ENCODE measurements around the gene UNK. TPM values are rescaled to one million over a fixed set of nuclear protein-coding genes. Genes with fewer than 3 reads are reported as not detected.

The UNK gene
- total RNA-seq, 1 experiment from 2014 or later: 32.1 TPM

DNA sequence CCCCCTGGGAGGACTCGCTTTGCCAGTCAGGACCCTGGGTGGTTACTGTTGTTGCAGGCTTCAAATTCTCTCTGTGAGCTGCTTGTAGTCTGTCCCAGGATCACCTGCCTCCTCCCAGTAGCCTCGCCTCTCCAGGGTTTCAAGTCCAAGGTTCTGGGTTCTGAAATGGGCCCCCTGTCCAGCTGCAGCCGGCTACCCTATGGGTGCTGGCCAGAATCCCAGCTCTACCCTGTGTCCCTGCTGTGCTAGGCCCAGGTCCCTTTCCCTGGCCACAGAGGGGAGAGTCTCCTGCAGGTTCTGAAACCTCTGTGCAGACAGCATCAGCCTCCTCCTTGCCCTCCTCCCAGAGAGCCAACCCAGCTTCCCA is 38.2 kb downstream of the UNK start:
- ATAC-seq: no peak
- Histone ChIP-seq H3K4me1 (ENCODE audit: control insufficient read depth, insufficient read depth, low read length) (no peaks in the 10 kb centered on the region), H3K9me3 (ENCODE audit: control insufficient read depth, insufficient read depth, low read depth, low read length) (no peaks in the 10 kb centered on the region), H3K36me3 (ENCODE audit: control insufficient read depth, insufficient read depth, low read length) (no peaks in the 10 kb centered on the region; the same call in 1 of the 2 replicates), H3K27ac (ENCODE audit: low read length) (no peak overlapping the region), H3K27me3 (ENCODE audit: control insufficient read depth, insufficient read depth, low read length) (no peaks in the 10 kb centered on the region), H3K4me3 (ENCODE audit: low read depth in 2 of 2, low read length in 2 of 2) (no peak overlapping the region)
- POLR2A ChIA-PET: no interaction called here
- CTCF ChIA-PET: no interaction called here
- no peak for DNase-seq (ENCODE audit: low read depth, low spot score)
- intact Hi-C loops (cut with micrococcal nuclease; ENCODE audit: unreplicated experiment) (no loop called here), in situ Hi-C loops (cut with HindIII; ENCODE audit: low pct_unique_long_range_greater_than_20kb, low sequenced_read_pairs) (no loop called here)
- no TSS peak for BruUV-seq (replicated peaks)
- TF ChIP-seq POLR2AphosphoS5 (IDR thresholded peaks at IDR 0.05; ENCODE audit: low read depth, low read length) (no peak), SIN3A (IDR thresholded peaks at IDR 0.05; ENCODE audit: borderline replicate concordance, insufficient read depth, low read depth, low read length) (no peak), TCF7L2 (IDR thresholded peaks at IDR 0.05; ENCODE audit: low read depth, low read length) (no peak), CTCF (IDR thresholded peaks at IDR 0.05) (no peak)
- TF ChIP-seq, protein P1, sequence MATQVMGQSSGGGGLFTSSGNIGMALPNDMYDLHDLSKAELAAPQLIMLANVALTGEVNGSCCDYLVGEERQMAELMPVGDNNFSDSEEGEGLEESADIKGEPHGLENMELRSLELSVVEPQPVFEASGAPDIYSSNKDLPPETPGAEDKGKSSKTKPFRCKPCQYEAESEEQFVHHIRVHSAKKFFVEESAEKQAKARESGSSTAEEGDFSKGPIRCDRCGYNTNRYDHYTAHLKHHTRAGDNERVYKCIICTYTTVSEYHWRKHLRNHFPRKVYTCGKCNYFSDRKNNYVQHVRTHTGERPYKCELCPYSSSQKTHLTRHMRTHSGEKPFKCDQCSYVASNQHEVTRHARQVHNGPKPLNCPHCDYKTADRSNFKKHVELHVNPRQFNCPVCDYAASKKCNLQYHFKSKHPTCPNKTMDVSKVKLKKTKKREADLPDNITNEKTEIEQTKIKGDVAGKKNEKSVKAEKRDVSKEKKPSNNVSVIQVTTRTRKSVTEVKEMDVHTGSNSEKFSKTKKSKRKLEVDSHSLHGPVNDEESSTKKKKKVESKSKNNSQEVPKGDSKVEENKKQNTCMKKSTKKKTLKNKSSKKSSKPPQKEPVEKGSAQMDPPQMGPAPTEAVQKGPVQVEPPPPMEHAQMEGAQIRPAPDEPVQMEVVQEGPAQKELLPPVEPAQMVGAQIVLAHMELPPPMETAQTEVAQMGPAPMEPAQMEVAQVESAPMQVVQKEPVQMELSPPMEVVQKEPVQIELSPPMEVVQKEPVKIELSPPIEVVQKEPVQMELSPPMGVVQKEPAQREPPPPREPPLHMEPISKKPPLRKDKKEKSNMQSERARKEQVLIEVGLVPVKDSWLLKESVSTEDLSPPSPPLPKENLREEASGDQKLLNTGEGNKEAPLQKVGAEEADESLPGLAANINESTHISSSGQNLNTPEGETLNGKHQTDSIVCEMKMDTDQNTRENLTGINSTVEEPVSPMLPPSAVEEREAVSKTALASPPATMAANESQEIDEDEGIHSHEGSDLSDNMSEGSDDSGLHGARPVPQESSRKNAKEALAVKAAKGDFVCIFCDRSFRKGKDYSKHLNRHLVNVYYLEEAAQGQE (IDR thresholded peaks at IDR 0.05; ENCODE audit: insufficient read depth in 1 of 2, low read depth in 2 of 2, low read length in 1 of 2): no peak

DNA sequence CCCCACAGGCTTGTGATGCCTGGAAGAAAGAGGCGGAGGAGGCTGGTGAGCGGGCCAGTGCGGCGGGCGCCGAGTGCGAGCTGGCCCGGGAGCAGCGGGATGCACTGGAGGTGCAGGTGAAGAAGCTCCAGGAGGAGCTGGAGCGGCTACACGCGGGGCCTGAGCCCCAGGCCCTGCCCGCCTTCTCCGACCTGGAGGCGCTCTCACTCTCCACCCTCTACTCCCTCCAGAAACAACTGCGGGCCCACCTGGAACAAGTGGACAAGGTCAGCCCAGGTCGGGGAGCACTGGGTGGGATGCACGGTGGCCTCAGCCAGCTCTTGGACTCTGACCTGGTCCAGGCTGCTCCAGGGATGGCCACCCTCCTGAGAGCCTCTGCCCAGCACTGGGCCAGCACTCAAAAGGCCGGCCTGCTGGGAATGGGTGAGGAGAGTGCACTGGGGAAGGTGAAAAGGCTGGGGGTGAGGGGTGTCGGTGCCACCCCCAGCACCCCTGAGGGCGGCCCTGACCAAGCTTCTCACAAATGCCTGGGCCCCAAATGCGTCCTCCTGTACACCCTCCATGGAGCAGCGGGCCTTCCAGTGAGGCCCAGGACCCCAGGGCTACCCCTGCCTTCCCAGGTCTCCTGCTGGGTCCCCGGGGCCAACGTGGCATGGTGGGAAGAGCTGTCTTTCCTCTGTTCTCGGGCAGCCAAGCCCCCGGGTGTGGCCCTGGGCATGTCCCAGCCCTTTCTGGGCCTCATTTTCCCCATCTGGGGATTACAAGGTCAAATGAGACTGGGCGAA is 38.8 kb downstream of the UNK start:
- Histone ChIP-seq H3K27ac (ENCODE audit: low read length) (no peak overlapping the region), H3K4me3 (ENCODE audit: low read depth in 2 of 2, low read length in 2 of 2) (no peak overlapping the region), H3K27me3 (ENCODE audit: control insufficient read depth, insufficient read depth, low read length) (no peaks in the 10 kb centered on the region), H3K4me1 (ENCODE audit: control insufficient read depth, insufficient read depth, low read length) (no peaks in the 10 kb centered on the region), H3K9me3 (ENCODE audit: control insufficient read depth, insufficient read depth, low read depth, low read length) (no peaks in the 10 kb centered on the region), H3K36me3 (ENCODE audit: control insufficient read depth, insufficient read depth, low read length) (no peaks in the 10 kb centered on the region; the same call in 1 of the 2 replicates)
- CTCF ChIA-PET: no interaction called here
- DNase-seq (ENCODE audit: low read depth, low spot score) (no peak), ATAC-seq (no peak)
- intact Hi-C loops (cut with micrococcal nuclease; ENCODE audit: unreplicated experiment): no loop called here
- in situ Hi-C loops (cut with HindIII; ENCODE audit: low pct_unique_long_range_greater_than_20kb, low sequenced_read_pairs): no loop called here
- no TSS peak for BruUV-seq (replicated peaks)
- TF ChIP-seq TCF7L2 (IDR thresholded peaks at IDR 0.05; ENCODE audit: low read depth, low read length) (no peak), POLR2AphosphoS5 (IDR thresholded peaks at IDR 0.05; ENCODE audit: low read depth, low read length) (no peak), SIN3A (IDR thresholded peaks at IDR 0.05; ENCODE audit: borderline replicate concordance, insufficient read depth, low read depth, low read length) (no peak), CTCF (IDR thresholded peaks at IDR 0.05) (no peak)
- TF ChIP-seq, protein P1 (IDR thresholded peaks at IDR 0.05; ENCODE audit: insufficient read depth in 1 of 2, low read depth in 2 of 2, low read length in 1 of 2): no peak
- POLR2A ChIA-PET: interaction anchor here (0.5 to 0.7 kb wide), 2 partner anchors 23 to 41 kb away, joined by 3 read pairs; no protein-coding TSS in a partner anchor

Measured in Panc1 (cell line).